ENCODE results near the gene AKAP5.

DNA sequence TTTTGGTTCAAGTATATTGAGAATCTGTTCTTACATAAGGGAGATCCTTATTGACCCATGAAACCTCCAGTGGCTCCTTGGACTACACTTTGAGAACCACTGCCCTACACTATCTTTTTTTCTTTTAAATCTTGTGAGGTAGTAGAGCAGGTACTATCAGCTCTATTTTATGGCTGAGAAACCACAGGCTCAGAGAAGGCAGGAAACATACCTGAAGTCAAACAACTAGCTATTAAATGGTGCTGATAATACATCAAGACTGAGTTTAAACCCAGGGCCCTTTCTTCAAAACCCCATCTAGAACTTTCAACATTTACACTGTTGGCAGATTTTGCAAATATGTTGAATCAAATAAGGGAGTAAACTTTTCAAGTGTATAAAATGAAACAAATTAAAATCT, 31.5 kb downstream of the AKAP5 start:
- TF ChIP-seq, protein P1, sequence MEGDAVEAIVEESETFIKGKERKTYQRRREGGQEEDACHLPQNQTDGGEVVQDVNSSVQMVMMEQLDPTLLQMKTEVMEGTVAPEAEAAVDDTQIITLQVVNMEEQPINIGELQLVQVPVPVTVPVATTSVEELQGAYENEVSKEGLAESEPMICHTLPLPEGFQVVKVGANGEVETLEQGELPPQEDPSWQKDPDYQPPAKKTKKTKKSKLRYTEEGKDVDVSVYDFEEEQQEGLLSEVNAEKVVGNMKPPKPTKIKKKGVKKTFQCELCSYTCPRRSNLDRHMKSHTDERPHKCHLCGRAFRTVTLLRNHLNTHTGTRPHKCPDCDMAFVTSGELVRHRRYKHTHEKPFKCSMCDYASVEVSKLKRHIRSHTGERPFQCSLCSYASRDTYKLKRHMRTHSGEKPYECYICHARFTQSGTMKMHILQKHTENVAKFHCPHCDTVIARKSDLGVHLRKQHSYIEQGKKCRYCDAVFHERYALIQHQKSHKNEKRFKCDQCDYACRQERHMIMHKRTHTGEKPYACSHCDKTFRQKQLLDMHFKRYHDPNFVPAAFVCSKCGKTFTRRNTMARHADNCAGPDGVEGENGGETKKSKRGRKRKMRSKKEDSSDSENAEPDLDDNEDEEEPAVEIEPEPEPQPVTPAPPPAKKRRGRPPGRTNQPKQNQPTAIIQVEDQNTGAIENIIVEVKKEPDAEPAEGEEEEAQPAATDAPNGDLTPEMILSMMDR (IDR thresholded peaks at IDR 0.05): no peak
- TF ChIP-seq POLR2A (IDR thresholded peaks at IDR 0.05): no peak
